Neural cell (in vitro differentiated cells): ENCODE measurements around the gene LHX4.

Experiments
- EZH2 ChIP-seq: fragments of 200-600, 300-800 bp; shearing (Covaris generic), sonication (generic); IDR thresholded peaks from 2 replicates; pipeline ENCODE4 v1.6.1; 2014; ENCODE audit warnings: antibody characterized with exemption, low read length, borderline replicate concordance, mild to moderate bottlenecking; ENCODE audit not compliant: insufficient read depth, poor library complexity, severe bottlenecking
- MXI1 ChIP-seq: fragments of 450-650 bp; conservative IDR thresholded peaks from 2 replicates; pipeline ENCODE4 v1.6.1; 2014; ENCODE audit warnings: antibody characterized with exemption, mild to moderate bottlenecking; ENCODE audit not compliant: poor library complexity, severe bottlenecking
- POLR2AphosphoS5 ChIP-seq: IDR thresholded peaks from 2 replicates; pipeline ENCODE4 v1.6.1; 2012
- RAD21 ChIP-seq: fragments of 450-650 bp; conservative IDR thresholded peaks from 2 replicates; pipeline ENCODE4 v1.6.1; 2014; ENCODE audit warnings: antibody characterized with exemption, mild to moderate bottlenecking, moderate library complexity
- TAF1 ChIP-seq: IDR thresholded peaks from 2 replicates; pipeline ENCODE4 v1.6.1; 2012; ENCODE audit warnings: low read depth
- TF ChIP-seq, protein P1 (sequence below): fragments of 450-650 bp; IDR thresholded peaks from 2 replicates; pipeline ENCODE4 v1.5.1; 2014; ENCODE audit warnings: antibody characterized with exemption, mild to moderate bottlenecking, moderate library complexity; ENCODE audit not compliant: poor library complexity, severe bottlenecking

DNA sequence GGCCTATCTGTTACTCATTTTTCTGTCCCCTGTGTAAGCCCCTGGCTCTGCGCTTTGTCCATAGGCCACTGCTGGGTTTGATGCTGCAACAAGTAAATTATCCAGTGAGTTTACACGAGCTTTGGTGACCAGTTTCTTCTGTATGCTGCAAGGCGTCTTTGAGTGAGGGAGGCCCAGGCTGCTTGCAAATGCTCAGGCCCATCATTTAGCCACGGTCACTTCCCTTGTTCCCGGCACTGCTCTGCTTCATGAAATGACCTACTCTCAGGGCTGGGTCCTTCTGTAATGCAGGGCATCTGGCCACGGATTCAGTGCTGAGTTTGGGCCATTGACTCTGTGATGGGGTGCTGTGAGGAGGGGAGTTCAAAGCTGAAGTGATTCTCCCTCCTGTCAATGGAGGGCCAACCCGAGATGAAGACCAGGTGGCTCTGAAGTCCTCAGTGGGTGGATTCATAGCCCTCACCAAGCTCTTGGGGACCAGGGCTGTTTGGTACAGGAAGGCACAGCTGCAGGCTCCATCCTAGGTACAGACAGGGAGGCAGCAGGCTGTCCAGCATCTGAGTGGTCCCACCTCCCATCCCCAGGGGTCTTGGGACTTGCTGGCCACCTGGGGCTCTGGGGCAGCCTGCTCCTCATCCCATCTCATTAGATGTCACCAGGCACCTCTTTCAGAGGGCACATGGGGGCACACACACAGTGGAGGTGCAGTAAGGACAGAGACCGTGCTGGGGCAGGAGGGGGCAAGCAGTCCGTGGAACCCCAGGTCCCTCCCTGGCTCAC is 21.7 kb downstream of the LHX4 start:
- TF ChIP-seq EZH2 (no peak), RAD21 (no peak), POLR2AphosphoS5 (no peak), TAF1 (no peak), MXI1 (no peak)
- TF ChIP-seq, protein P1, sequence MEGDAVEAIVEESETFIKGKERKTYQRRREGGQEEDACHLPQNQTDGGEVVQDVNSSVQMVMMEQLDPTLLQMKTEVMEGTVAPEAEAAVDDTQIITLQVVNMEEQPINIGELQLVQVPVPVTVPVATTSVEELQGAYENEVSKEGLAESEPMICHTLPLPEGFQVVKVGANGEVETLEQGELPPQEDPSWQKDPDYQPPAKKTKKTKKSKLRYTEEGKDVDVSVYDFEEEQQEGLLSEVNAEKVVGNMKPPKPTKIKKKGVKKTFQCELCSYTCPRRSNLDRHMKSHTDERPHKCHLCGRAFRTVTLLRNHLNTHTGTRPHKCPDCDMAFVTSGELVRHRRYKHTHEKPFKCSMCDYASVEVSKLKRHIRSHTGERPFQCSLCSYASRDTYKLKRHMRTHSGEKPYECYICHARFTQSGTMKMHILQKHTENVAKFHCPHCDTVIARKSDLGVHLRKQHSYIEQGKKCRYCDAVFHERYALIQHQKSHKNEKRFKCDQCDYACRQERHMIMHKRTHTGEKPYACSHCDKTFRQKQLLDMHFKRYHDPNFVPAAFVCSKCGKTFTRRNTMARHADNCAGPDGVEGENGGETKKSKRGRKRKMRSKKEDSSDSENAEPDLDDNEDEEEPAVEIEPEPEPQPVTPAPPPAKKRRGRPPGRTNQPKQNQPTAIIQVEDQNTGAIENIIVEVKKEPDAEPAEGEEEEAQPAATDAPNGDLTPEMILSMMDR = no peak
